D341Med (cell line): Measurements from ENCODE around the gene THRB.
"Not testable (repeated sequence)": the region's sequence is repeated elsewhere in the genome, so short reads cannot be mapped to it uniquely, and the experiment has no call there.

Source experiments
- DNase-seq: peaks from one replicate; pipeline ENCODE4 v3.0.0; 2012; ENCODE audit warnings: low spot score

The THRB gene

GRCh38 chr3:24447836-24448235 lies 46.8 kb downstream of the THRB start:
- no peak for DNase-seq

GRCh38 chr3:24446032-24446431 lies 48.6 kb downstream of the THRB start:
- DNase-seq, result no peak

GRCh38 chr3:24443476-24443875 lies 51.2 kb downstream of the THRB start:
- DNase-seq, result no peak

- no peak for DNase-seq
These were observed 53.7 kb downstream of the THRB start for GRCh38 chr3:24440760-24441464.

GRCh38 chr3:24439021-24439420 lies 55.6 kb downstream of the THRB start:
- DNase-seq, result no peak

- no peak for DNase-seq
These were observed 57.3 kb downstream of the THRB start for GRCh38 chr3:24437326-24437725.

- DNase-seq, result no peak
These were observed 59.1 kb downstream of the THRB start for GRCh38 chr3:24435584-24435983.

- no peak for DNase-seq
These were observed 60.0 kb downstream of the THRB start for GRCh38 chr3:24434651-24435050.

- DNase-seq, result no peak
These were observed 60.6 kb downstream of the THRB start for GRCh38 chr3:24433838-24434591.

GRCh38 chr3:24432989-24433388 lies 61.7 kb downstream of the THRB start:
- DNase-seq, result no peak

- no peak for DNase-seq
These were observed 66.2 kb downstream of the THRB start for GRCh38 chr3:24428481-24428880.

GRCh38 chr3:24426896-24427295 lies 67.8 kb downstream of the THRB start:
- DNase-seq, result no peak

GRCh38 chr3:24420829-24421228 lies 73.8 kb downstream of the THRB start:
- DNase-seq, result not testable (repeated sequence)

GRCh38 chr3:24420224-24420623 lies 74.4 kb downstream of the THRB start:
- DNase-seq, result no peak

- DNase-seq, result no peak
These were observed 75.4 kb downstream of the THRB start for GRCh38 chr3:24419067-24419791.

- DNase-seq, result no peak
These were observed 76.9 kb downstream of the THRB start for GRCh38 chr3:24417730-24418129.

- DNase-seq, result no peak
These were observed 78.4 kb downstream of the THRB start for GRCh38 chr3:24416224-24416623.

GRCh38 chr3:24415824-24416223 lies 78.8 kb downstream of the THRB start:
- no peak for DNase-seq

GRCh38 chr3:24413662-24414061 lies 81.0 kb downstream of the THRB start:
- DNase-seq, result not testable (repeated sequence)

GRCh38 chr3:24410860-24411259 lies 83.8 kb downstream of the THRB start:
- no peak for DNase-seq

GRCh38 chr3:24407980-24408680 lies 86.5 kb downstream of the THRB start:
- DNase-seq, result no peak

GRCh38 chr3:24406900-24407299 lies 87.8 kb downstream of the THRB start:
- no peak for DNase-seq
